Heart left ventricle (tissue), 16 donors: ENCODE data around the gene SASS6. TPM values are rescaled to one million over a fixed set of nuclear protein-coding genes. Genes with fewer than 3 reads are reported as not detected.
"Not testable (repeated sequence)": the region's sequence is repeated elsewhere in the genome, so short reads cannot be mapped to it uniquely, and the experiment has no call there.

Experiments
- ATAC-seq, 4 donors: fragments of 200-7000 bp; cut with Tn5 transposase; one replicate each; pipeline ENCODE4 v1.9.1; 2020 to 2022; ENCODE audit warnings: moderate library complexity in 4 of 4, mild to moderate bottlenecking in 3 of 4, moderate number of reproducible peaks in 1 of 4
- DNase-seq, 5 donors: peaks; one replicate each; pipeline ENCODE4 v3.0.0-alpha.2; 2020
- H3K27ac ChIP-seq, 12 donors: fragments of 200-600 bp; sonication (generic) in 4 of 12; one replicate each; pipeline versions ENCODE4 v1.5.0 to v1.8.0; 2016 to 2022; ENCODE audit warnings: mild to moderate bottlenecking in 2 of 12
- H3K27me3 ChIP-seq, 9 donors: fragments of 200-600 bp; sonication (generic) in 2 of 9; one replicate each; pipeline versions ENCODE4 v1.5.1 to v1.8.0; 2016 to 2022; ENCODE audit warnings: mild to moderate bottlenecking in 3 of 9
- H3K36me3 ChIP-seq, 9 donors: fragments of 200-600 bp; sonication (generic) in 2 of 9; one replicate each; pipeline versions ENCODE4 v1.5.0 to v1.8.0; 2018 to 2022; ENCODE audit warnings: mild to moderate bottlenecking in 2 of 9
- H3K4me1 ChIP-seq, 12 donors: fragments of 200-600 bp; sonication (generic) in 4 of 12; one replicate each; pipeline versions ENCODE4 v1.5.0 to v1.8.0; 2016 to 2022; ENCODE audit warnings: mild to moderate bottlenecking in 3 of 12
- H3K4me3 ChIP-seq, 12 donors: fragments of 200-600 bp; sonication (generic) in 4 of 12; one replicate each; pipeline versions ENCODE4 v1.5.0 to v1.8.0; 2017 to 2022; ENCODE audit warnings: mild to moderate bottlenecking in 9 of 12, moderate library complexity in 4 of 12
- H3K9me3 ChIP-seq, 12 donors: fragments of 200-600 bp; sonication (generic) in 4 of 12; one replicate each; pipeline versions ENCODE4 v1.5.0 to v1.8.0; 2016 to 2022; ENCODE audit warnings: mild to moderate bottlenecking in 1 of 12
- CTCF ChIP-seq, 12 donors: fragments of 200-600 bp; sonication (generic) in 4 of 12; IDR thresholded peaks; one replicate each; pipeline versions ENCODE4 v1.5.0 to v1.8.0; 2018 to 2022; ENCODE audit warnings: antibody characterized with exemption in 12 of 12, mild to moderate bottlenecking in 5 of 12
- POLR2A ChIP-seq, 2 donors: fragments of 450-650 bp; IDR thresholded peaks; one replicate each; pipeline ENCODE4 v1.6.1; 2017; ENCODE audit warnings: antibody characterized with exemption in 2 of 2, mild to moderate bottlenecking in 2 of 2, moderate library complexity in 2 of 2
- WGBS, 4 donors: extraction: QIAGEN DNeasy Blood & Tissue Kit in 2 of 4; methylation state at CpG; one replicate each; pipeline versions ENCODE4 v1.1.5 to v1.1.7; 2013 to 2018; 5-methylcytosine and 5-hydroxymethylcytosine counted together
- intact Hi-C, 10 donors: fragments of 100-400 bp; cut with DNase I; formaldehyde crosslinking; loops; one replicate each; pipeline versions ENCODE4 v1.11.1 to v1.14.2; 2022
- polyA plus RNA-seq, 2 donors: library from polyadenylated mRNA; stranded (reverse); fragments of 200-250 nt; gene quantifications; one replicate each; pipeline ENCODE4 v1.2.3, GENCODE V29; 2013
- total RNA-seq, 9 donors: library from RNA; depleted of rRNA in 2 of 9; stranded (reverse); fragments of >200 nt in 2 of 9; fragmentation: NEBNext Ultra II Directional in 3 of 9; extraction: Animal tissue kit (Norgen Biotek cat#: 25700) in 3 of 9; gene quantifications; one replicate each; pipeline versions ENCODE4 v1.1.0 to v1.2.4, GENCODE V29; 2016 to 2023
- donor health status: ischemic (EF 13 %, LVEDD 7.1; RV severe dilation, severe dysfunction).
- donor health status: healthy with polysubstance abuse.
- donor health status: DM: no; HTN: yes; CAD: no.
- donor health status: DM: no; HTN: no; CAD: no.
- donor health status: ischemic (EF 25% LVEDD 6.9; RV normal size, moderate dysfunction).
- donor health status: ischemic (EF 25% LVEDD 5.7; RV mildly dilated, moderate dysfunction).
- donor health status: healthy.
- donor health status: DM: yes; HTN: yes; CAD: no.
- donor health status: ischemic (EF 35%, LVEDD 5.7; RV mildly dilated, moderate dysfunction).
- donor health status: nonischemic (EF 11% LVEDD 7.7; RV severe dilation, severe dysfunction).
- donor health status: DM: yes; HTN: yes; CAD: no.
- donor health status: PGD.
- donor health status: ischemic (EF 29% LVEDD 5.4; RV normal size, mild dysfunction).
- donor health status: nonischemic (EF 23%, LVEDD 6.1; RV moderate dilation, normal function).

The SASS6 gene
- total and polyA plus RNA-seq, 11 donors, result 1.1 to 2.2 (median 1.6) TPM

DNA sequence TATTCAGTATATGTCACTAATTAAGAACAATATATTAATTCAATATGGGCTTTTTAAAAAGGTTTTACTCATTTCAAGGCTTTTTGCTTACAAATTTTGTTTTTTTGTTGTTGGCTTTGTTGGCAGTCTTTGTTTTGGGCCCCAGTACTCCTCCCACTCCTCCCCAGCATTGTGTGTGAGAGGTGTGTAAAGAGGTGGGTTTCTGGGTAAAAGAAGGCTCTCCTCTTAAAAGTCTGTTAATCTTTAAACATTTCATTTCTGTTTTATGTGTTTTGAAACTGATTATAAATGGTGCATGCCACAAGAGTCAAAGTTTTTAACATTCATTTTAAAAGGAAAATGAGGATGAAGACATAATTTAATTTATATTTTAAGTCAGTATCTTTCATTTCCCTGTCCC, 79.6 kb downstream of the SASS6 start:
- ATAC-seq, result no peak
- Histone ChIP-seq H3K4me1 (peaks cover 0 to 31% (median 14%) of the 10 kb centered on the region in 12 donors), H3K27ac (no peak overlapping the region), H3K36me3 (peaks cover 0 to 29% (median 13%) of the 10 kb centered on the region in 9 donors), H3K27me3 (no peaks in the 10 kb centered on the region), H3K4me3 (no peak overlapping the region), H3K9me3 (no peaks in the 10 kb centered on the region)
- intact Hi-C loops, result no loop called here
- no peak for DNase-seq
- TF ChIP-seq CTCF (IDR thresholded peaks at IDR 0.05) (no peak), POLR2A (IDR thresholded peaks at IDR 0.05) (no peak)

DNA sequence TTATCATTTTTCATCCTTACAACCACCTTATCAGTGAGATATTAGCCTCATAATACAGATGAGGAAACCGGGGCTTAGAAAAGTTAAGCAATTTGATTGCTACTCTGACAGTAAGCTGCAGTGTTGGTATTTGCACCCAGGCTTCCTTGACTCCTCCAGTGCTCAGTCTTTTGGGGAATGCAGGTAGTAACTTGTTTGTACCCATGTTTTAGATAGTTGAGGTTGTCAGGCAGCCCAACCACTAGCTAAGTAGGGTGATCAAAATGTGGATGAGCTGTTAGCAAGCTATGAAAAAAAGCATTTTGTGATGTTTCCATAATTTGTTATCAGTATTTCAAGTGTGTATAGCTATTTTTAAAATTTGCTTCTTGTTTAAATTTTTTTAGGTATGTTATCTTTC, 80.8 kb downstream of the SASS6 start:
- 67 to 82% (median 77%) methylated on average over 1 of the region's 1 CpG for WGBS, 4 donors
- Histone ChIP-seq H3K27me3 (no peaks in the 10 kb centered on the region), H3K27ac (no peak overlapping the region), H3K4me3 (no peak overlapping the region), H3K4me1 (peaks cover 0 to 43% (median 15%) of the 10 kb centered on the region in 12 donors), H3K36me3 (peaks cover 0 to 19% (median 7%) of the 10 kb centered on the region in 9 donors), H3K9me3 (peaks cover 0 to 4% (median 0%) of the 10 kb centered on the region in 12 donors)
- no peak for DNase-seq
- ATAC-seq, result no peak
- intact Hi-C loops, result no loop called here
- no peak for TF ChIP-seq POLR2A (IDR thresholded peaks at IDR 0.05)
- no peak for TF ChIP-seq CTCF (IDR thresholded peaks at IDR 0.05)

DNA sequence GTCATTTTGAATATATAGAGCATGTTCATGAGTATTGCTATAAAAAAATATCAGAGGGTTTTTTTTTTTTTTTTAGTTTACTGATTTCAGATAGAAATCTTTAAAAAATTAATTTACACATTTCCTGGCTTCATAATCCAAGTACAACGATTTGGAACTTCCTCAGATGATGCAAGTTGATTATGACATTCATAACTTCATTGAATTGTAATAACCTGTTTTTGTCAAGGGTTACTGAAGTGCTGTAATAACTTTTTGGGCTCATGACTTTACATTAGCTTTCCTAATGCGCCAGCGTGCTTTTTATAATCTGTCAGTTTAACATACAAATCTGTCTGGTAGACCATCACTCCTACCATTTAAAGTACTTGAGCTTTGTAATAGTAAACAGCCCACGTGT, 81.3 kb downstream of the SASS6 start:
- 77 to 83% (median 80%) methylated on average over 4 of the region's 4 CpGs for WGBS, 4 donors
- Histone ChIP-seq H3K36me3 (peaks cover 0 to 19% (median 4%) of the 10 kb centered on the region in 9 donors), H3K4me1 (peaks cover 0 to 48% (median 15%) of the 10 kb centered on the region in 12 donors), H3K27ac (no peak overlapping the region), H3K9me3 (peaks cover 0 to 4% (median 0%) of the 10 kb centered on the region in 12 donors), H3K27me3 (no peaks in the 10 kb centered on the region), H3K4me3 (no peak overlapping the region)
- no peak for ATAC-seq
- TF ChIP-seq CTCF (IDR thresholded peaks at IDR 0.05), result no peak
- intact Hi-C loops, result no loop called here
- DNase-seq, result no peak

DNA sequence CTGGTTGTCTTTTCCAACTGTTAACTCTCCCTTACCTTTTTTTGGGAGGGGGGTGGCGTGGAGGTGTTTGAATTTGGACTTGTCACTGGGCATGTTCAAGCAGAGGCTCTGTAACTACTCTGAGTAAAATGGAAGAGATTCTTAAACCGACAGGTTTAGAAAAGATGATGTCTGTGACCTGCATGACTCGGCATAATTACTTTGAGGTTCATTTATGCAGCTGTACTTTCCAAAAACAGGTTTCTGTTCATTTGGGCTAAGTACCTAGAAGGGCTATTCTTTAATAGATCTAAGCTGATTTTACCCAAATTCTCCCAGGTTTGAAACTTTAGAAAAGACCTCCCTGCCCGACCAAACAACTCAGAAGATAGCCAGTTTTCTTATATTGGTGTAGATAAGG, 82.6 kb downstream of the SASS6 start:
- Histone ChIP-seq H3K4me1 (peaks cover 0 to 60% (median 16%) of the 10 kb centered on the region in 12 donors), H3K36me3 (peaks cover 0 to 19% (median 2%) of the 10 kb centered on the region in 9 donors), H3K4me3 (no peak overlapping the region), H3K27ac (peak overlapping the region in 1 of 12 donors; percentile 12), H3K27me3 (no peaks in the 10 kb centered on the region), H3K9me3 (peaks cover 0 to 11% (median 0%) of the 10 kb centered on the region in 12 donors)
- ATAC-seq (no peak), DNase-seq (no peak)
- intact Hi-C loops, result no loop called here
- WGBS, 4 donors, result 87 to 93% (median 91%) methylated on average over 4 of the region's 4 CpGs
- TF ChIP-seq CTCF (IDR thresholded peaks at IDR 0.05) (no peak), POLR2A (IDR thresholded peaks at IDR 0.05) (no peak)

DNA sequence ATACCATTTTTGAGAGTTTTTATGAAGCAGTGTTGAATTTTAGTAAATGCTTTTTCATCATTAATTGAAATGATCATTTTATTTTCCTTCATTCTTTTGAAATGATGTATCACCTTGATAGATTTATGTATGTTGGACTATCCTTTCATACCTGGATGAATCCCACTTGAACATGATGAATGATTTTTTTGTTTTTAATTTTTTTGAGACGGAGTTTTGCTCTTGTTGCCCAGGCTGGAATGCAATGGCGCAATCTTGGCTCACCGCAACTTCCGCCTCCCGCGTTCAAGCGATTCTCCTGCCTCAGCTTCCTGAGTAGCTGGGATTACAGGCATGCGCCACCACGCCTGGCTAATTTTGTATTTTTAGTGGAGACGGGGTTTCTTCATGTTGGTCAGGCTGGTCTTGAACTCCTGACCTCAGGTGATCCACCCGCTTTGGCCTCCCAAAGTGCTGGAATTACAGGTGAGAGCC, 85.5 kb downstream of the SASS6 start:
- Histone ChIP-seq H3K9me3 (peaks cover 0 to 19% (median 0%) of the 10 kb centered on the region in 12 donors), H3K27ac (peak overlapping the region in 1 of 12 donors; percentile 72), H3K36me3 (peaks cover 0 to 15% (median 2%) of the 10 kb centered on the region in 9 donors), H3K4me1 (peaks cover 0 to 71% (median 16%) of the 10 kb centered on the region in 12 donors)
- H3K27me3 ChIP-seq, intact Hi-C loops, ATAC-seq, H3K4me3 ChIP-seq, DNase-seq: not testable (repeated sequence)
- 93 to 97% (median 95%) methylated on average over 11 of the region's 11 CpGs for WGBS, 4 donors
